Activated naive CD4-positive, alpha-beta T cell treated with anti-CD3 and anti-CD28 coated beads, Interleukin-2, amount 50 U/mL, for 72 hours (primary cell): ENCODE data around the gene SND1. TPM values are rescaled to one million over a fixed set of nuclear protein-coding genes. Genes with fewer than 3 reads are reported as not detected.

Experiments used
- ATAC-seq, 2 donors: fragments of 150-1000 bp; cut with Tn5 transposase; 2 replicates each; pipeline ENCODE4 v1.10.0; 2021; ENCODE audit warnings: mild to moderate bottlenecking in 2 of 2, moderate library complexity in 2 of 2
- DNase-seq, 2 donors: peaks; one replicate each; pipeline ENCODE4 v3.0.0; 2021 to 2022; ENCODE audit warnings: low spot score in 2 of 2
- H3K27ac Mint-ChIP-seq, 2 donors: one replicate each; pipeline ENCODE4 v1.8.0; 2022; ENCODE audit warnings: mild to moderate bottlenecking in 2 of 2, mixed read lengths in 2 of 2
- H3K36me3 Mint-ChIP-seq, 2 donors: one replicate each; pipeline ENCODE4 v1.8.0; 2022; ENCODE audit warnings: mixed read lengths in 2 of 2
- H3K9me3 Mint-ChIP-seq, 2 donors: one replicate each; pipeline ENCODE4 v1.8.0; 2022; ENCODE audit warnings: mixed read lengths in 2 of 2
- total RNA-seq, 2 donors: library from RNA; stranded (reverse); gene quantifications; one replicate each; pipeline ENCODE4 v1.2.3, GENCODE V29; 2022

Gene SND1
- total RNA-seq, 2 donors from 2014 or later: 175 to 246 TPM

GRCh38 chr7:128081808-128082207 lies 429.8 kb downstream of the SND1 start:
- DNase-seq (no peak), ATAC-seq (no peak)
- Mint-ChIP-seq H3K27ac (no peak overlapping the region), H3K36me3 (peaks cover 0 to 4% of the 10 kb centered on the region in 2 donors), H3K9me3 (no peaks in the 10 kb centered on the region)

- H3K9me3 Mint-ChIP-seq: no peaks in the 10 kb centered on the region
- H3K36me3 Mint-ChIP-seq: peaks cover 0 to 4% of the 10 kb centered on the region in 2 donors
- ATAC-seq (no peak), DNase-seq (no peak)
- peak overlapping the region in 1 of 2 donors; percentile 85 for H3K27ac Mint-ChIP-seq
These were observed 430.4 kb downstream of the SND1 start for GRCh38 chr7:128082431-128082830.

DNA sequence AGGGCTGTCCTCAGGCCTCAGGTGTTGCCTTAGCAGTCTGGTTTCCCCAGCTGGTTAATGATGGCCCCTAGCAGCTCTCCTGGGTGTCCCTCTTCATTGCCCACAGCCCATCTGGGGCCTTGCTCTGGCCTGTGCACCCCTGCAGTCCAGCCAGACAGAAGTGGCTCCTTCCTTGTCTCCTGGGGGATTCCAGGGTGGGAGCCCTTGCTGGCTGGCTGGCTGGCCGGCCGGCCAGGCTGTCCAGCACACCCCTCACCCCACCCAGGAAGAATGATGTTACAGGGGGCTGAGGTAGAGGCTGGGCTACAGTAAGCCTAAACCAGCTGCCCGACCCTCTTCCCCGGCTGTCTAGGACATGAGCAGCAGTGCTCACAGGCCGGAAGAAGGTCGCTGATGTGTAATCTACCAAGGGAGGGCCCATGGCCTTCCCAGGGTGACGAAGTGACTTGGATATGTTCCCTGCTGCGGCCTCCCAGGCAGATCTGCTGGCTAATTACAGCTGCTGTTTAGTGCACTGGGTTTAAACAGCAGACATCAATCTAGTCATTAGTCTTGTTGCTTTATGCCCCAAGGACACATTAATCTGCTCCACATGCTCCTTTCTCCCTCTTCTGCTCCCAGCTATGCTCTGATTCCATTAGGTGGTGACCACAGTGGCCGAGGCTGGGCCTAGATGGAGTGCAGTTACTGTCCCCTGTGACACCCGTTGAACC lies 433.1 kb downstream of the SND1 start:
- Mint-ChIP-seq H3K9me3 (no peaks in the 10 kb centered on the region), H3K36me3 (peaks cover 0 to 4% of the 10 kb centered on the region in 2 donors), H3K27ac (peak overlapping the region in 1 of 2 donors; percentile 92)
- ATAC-seq: no peak
- DNase-seq: no peak

DNA sequence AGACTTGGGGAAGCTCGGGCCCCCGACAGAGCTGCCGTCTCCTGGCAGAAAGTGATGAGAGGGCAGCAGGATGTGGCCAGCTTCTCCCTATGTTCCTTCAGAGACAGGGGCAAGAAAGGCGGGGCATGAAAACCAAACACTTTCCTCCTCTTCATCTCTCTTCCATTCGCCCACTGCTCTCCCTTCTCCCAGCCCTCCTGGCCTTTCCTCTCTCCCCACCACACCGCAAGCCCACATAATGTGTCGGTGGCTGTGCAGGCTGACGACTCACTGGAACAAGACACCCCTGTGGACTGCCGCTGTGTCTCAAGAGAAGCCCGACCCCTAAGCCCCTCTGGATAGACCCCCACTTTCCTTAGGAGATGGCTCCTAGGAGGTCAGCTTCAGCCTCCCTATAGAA lies 438.5 kb downstream of the SND1 start:
- H3K36me3 Mint-ChIP-seq: peaks cover under 1 to 3% of the 10 kb centered on the region in 2 donors
- DNase-seq (no peak), ATAC-seq (no peak)
- H3K9me3 Mint-ChIP-seq: no peaks in the 10 kb centered on the region
- peak overlapping the region; percentile 1 to 47 for H3K27ac Mint-ChIP-seq

GRCh38 chr7:128091106-128091505 lies 439.1 kb downstream of the SND1 start:
- ATAC-seq (no peak), DNase-seq (no peak)
- Mint-ChIP-seq H3K9me3 (no peaks in the 10 kb centered on the region), H3K27ac (peak overlapping the region in 1 of 2 donors; percentile 1), H3K36me3 (peaks cover 6% of the 10 kb centered on the region in 2 donors)

- ATAC-seq: no peak
- H3K27ac Mint-ChIP-seq: peak overlapping the region in 1 of 2 donors; percentile 82
- H3K36me3 Mint-ChIP-seq: peaks cover 11 to 15% of the 10 kb centered on the region in 2 donors
- H3K9me3 Mint-ChIP-seq: no peaks in the 10 kb centered on the region
- no peak for DNase-seq
These were observed 440.2 kb downstream of the SND1 start for GRCh38 chr7:128092221-128092620.

GRCh38 chr7:128093614-128094570 lies 441.9 kb downstream of the SND1 start:
- Mint-ChIP-seq H3K36me3 (peaks cover 11 to 15% of the 10 kb centered on the region in 2 donors), H3K27ac (peak overlapping the region; percentile 28 to 55), H3K9me3 (no peaks in the 10 kb centered on the region)
- no peak for DNase-seq
- no peak for ATAC-seq

- H3K9me3 Mint-ChIP-seq: no peaks in the 10 kb centered on the region
- DNase-seq (no peak), ATAC-seq (no peak)
- peak overlapping the region; percentile 28 to 84 for H3K27ac Mint-ChIP-seq
- peaks cover 11 to 15% of the 10 kb centered on the region in 2 donors for H3K36me3 Mint-ChIP-seq
These were observed 442.7 kb downstream of the SND1 start for GRCh38 chr7:128094686-128095085.

DNA sequence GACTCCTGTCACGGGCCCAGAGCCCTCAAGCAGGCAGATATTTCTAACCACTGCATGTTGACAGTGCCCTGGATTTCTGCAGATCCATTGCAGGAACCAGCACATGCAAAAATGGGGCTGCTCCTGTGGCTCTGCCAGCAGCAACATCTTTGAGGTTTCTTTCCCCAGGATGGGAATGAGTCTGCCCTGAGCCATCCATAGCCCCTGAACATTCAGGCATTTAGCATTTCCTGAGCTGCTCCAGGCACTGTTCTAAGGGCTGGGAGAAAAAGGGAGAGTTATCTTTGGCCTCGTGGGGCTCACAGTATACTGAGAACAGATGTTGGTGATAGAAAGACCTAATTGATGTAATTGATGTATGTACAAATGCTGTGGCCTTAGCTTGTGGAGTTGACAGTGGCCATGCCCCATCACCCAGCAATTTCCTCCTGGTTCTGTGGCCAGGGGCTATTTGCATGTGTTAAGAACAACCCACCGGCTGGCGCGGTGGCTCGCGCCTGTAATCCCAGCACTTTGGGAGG lies 445.3 kb downstream of the SND1 start:
- H3K27ac Mint-ChIP-seq: peak overlapping the region in 1 of 2 donors; percentile 35
- H3K9me3 Mint-ChIP-seq: no peaks in the 10 kb centered on the region
- DNase-seq (no peak), ATAC-seq (no peak)
- peaks cover 11 to 15% of the 10 kb centered on the region in 2 donors for H3K36me3 Mint-ChIP-seq

DNA sequence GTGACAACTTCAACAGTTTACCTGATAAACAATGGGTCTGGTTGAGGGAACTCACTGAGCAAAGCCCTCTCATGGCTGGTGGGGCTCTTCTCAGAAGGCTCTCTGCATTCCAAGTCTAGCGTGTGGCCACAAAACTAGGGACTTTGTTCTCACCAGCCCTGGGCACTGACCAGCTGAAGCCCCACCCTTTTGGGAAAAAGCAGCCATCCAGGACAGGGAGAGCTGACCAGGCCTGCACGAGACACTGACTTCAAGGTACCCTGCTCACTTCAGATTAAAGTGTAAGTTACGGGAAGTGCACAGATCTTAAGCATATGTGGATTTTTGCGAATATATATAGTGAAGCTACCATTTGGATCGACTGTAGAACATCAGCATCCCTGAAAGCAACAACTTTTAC lies 446.6 kb downstream of the SND1 start:
- Mint-ChIP-seq H3K27ac (no peak overlapping the region), H3K36me3 (peaks cover 11 to 15% of the 10 kb centered on the region in 2 donors), H3K9me3 (no peaks in the 10 kb centered on the region)
- ATAC-seq (no peak), DNase-seq (no peak)

GRCh38 chr7:128099204-128099671 lies 447.2 kb downstream of the SND1 start:
- ATAC-seq (peak; percentile 14 to 55), DNase-seq (no peak)
- H3K9me3 Mint-ChIP-seq: no peaks in the 10 kb centered on the region
- peaks cover 11 to 15% of the 10 kb centered on the region in 2 donors for H3K36me3 Mint-ChIP-seq
- no peak overlapping the region for H3K27ac Mint-ChIP-seq

DNA sequence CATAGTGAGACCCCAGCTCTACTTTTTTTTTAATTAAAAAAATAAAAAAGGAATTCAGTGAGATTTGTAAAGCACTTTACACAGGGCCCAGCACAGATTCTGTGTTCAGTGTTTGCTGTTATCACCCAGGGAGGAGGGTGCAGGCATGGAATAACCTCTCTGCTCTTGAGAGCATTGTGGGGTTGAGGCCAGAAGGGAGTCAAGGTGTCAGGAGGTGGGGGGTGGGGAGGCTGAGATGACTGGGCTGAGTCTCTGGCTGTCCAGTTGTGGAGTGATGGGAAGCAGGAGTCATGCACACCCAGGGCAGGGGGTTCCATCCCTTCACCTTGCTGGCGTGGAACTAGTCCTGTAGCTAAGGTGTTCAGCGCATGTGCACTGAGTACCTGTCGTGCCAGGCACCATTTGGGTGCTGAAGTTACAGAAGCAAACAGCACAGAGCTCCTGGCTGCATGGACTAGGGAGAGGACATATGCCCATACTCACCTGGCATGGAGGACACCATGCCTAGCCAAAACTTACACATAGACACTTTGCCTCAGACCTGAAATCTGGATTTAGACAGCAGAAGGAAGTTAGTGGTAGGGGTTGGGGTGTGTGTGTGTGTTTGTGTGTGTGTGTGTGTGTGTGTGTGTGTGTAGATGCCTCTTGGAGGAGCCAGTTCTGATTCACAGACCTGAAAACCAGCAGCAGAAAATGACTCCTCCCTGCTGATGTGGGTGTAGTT lies 448.4 kb downstream of the SND1 start:
- H3K9me3 Mint-ChIP-seq: no peaks in the 10 kb centered on the region
- no peak for DNase-seq
- H3K27ac Mint-ChIP-seq: peak overlapping the region in 1 of 2 donors; percentile 18
- no peak for ATAC-seq
- peaks cover 11 to 15% of the 10 kb centered on the region in 2 donors for H3K36me3 Mint-ChIP-seq

DNA sequence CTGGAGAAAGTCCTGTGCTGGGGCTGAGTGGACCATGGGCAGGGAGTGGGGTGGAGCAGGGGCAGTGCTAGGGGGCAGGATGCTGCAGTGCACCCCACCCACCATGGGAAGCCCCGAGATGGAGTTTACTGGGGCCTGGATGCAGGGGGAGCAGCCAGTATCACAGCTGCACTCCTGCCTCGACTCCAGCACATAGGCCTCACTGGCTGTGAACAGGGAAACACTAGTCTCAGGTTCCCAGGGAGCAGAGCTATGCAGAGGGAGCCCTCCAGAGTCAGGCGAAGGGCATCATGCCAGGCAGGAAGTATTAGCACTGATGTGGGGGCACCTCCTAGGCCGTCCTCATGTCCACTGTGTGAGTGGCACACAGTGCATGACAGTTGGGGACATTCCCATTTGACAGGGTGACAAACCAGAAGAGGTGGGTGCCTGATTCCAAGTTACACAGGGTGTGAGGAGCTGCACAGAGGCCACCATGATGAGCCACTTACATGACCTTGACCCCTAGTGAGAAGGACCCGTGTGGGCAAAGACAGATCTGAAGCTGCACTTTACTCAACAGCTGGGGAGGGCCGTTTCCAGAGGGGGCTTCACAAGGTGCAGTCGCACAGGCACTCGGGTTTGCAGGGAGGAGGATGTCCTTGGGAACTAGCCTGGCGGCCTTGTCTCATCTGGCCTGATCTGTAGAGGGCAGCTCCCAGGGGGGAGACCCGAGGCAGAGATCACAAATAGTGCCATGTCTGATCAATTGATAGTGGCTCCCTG lies 449.1 kb downstream of the SND1 start:
- no peaks in the 10 kb centered on the region for H3K9me3 Mint-ChIP-seq
- peaks cover 5 to 8% of the 10 kb centered on the region in 2 donors for H3K36me3 Mint-ChIP-seq
- peak overlapping the region in 1 of 2 donors; percentile 18 for H3K27ac Mint-ChIP-seq

GRCh38 chr7:128102490-128103291 lies 450.7 kb downstream of the SND1 start:
- H3K27ac Mint-ChIP-seq: no peak overlapping the region
- no peaks in the 10 kb centered on the region for H3K36me3 Mint-ChIP-seq
- H3K9me3 Mint-ChIP-seq: no peaks in the 10 kb centered on the region
- ATAC-seq (no peak), DNase-seq (no peak)

More for the DNA sequence above, 449.1 kb downstream of the SND1 start:
- no peak for DNase-seq
- ATAC-seq: peak in 1 of 2 donors; percentile 4
